Activated T-helper 1 cell treated with anti-CD3 and anti-CD28 coated beads, Interleukin-2, amount 50 U/mL, for 16 hours (primary cell): ENCODE results near the gene PTGDS.

Source experiments
- DNase-seq, 2 donors: peaks; one replicate each; pipeline ENCODE4 v3.0.0-alpha.2; 2020; ENCODE audit warnings: low read depth in 1 of 2, low spot score in 1 of 2

The PTGDS gene

DNA sequence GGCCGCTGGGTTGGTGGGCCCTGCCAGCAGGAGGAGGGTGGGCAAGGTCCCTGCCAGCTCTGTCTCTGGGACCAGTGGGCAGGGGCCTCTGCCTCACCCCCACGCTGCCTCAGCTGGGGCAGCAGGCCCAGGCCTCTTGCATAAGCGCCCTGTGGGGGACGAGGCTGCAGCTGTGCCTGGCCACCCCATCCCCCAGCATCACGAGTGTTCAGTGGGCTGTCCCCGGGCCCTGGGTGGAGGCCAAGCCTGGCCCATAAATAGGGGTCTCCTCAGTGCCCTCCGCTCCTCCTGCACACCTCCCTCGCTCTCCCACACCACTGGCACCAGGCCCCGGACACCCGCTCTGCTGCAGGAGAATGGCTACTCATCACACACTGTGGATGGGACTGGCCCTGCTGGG, at the start of gene PTGDS:
Gene PTGDS (plus strand): TSS at position 282 of the 400 bp plus-strand sequence. CDS start 75 bp downstream, at position 357.
- no peak for DNase-seq

DNA sequence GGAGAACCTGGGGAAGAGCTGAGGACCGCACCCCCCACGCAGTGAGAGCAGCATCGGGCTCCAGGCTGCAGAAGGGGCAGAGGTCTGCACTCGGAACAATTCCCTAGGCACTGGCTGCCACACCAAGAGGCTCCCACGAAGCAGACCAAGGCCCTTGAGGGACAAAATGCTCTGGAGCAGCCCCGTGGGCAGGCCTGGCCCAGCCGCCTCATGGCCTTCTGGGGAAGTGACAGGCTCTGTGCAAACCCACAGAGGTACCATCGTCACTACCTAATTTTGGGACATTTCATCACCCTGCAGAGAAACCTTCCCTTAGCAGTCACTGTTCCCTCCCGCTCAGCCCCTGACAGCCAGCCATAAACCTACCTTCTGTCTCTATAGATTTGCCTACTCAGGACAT, 48.7 kb upstream of the PTGDS start:
- DNase-seq, result no peak

DNA sequence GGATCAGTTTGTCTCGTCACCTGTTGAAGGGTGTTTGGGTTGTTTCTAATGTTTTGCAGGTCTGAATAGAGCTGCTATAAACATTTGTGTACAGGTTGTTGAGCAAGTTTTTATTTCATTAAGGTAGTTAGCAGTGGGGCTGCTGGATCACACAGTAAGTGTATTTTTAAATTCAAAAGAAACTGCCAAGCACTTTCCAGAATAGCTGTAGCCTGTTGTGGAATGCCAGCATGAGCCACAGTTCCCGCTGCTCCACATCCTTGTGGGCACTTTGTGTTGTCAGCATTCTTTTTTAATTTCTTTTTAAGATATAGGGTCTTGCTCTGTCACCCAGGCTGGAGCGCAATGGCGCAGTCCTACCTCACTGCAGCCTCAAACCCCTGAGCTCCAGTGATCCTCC, 47.3 kb upstream of the PTGDS start:
- no peak for DNase-seq

DNA sequence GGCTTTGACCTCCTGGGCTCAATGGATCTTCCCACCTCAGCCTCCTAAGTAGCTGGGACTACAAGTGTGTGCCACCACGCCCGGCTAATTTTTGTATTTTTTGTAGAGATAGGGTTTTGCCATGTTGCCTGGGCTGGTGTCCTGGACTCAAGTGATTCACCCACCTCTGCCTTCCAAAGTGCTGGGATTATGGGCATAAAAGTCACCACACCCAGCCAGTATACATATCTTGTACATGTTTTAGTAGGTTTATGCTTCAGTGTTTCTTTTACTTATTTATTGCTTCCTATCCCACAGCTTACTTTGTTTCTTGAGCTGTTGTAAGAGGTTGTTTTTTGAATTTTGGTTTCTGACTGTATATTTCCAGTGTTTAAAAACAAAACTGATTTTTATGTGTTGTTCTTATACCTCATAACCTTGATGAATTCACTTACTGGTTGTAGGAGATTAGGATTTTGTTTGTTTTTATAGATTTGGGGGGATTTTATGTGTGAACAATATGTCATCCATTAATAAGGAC, 45.6 kb upstream of the PTGDS start:
- no peak for DNase-seq

DNA sequence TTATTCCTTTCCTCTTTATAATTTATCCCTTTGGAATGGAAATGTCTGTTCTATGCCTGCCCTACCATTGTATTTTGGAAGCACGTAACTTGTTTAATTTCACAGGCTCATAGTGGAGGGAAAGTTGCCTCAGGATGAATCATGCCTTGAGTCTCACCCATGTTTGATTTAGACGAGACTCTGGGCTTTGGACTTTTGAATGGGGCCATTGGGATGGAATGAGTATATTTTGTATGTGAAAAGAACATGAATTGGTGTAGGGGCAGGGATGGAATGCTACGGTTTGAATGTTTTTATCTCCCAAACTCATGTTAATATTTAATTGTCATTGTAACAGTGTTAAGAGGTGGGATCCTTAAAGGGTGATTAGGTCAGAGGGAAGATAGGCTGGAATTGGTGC, 43.0 kb upstream of the PTGDS start:
- DNase-seq, result no peak

DNA sequence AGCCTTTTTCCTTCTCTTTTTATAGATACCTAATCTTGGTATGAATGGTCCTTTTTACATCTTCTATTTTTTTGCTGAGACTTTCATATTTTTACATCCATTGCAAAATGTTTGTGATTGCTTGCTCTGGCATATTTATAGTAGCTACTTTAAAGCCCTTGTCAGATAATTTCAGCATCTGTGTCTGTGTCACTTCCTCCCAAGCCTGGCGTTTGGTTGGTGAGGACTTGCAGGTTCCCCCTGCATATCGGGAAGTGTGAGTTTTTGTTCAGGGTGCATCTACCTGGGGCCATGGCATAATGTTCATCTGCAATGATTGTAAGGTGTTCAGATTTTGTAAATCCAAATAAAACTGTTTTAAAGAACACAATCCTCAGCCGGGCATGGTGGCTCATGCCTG, 41.7 kb upstream of the PTGDS start:
- no peak for DNase-seq

DNA sequence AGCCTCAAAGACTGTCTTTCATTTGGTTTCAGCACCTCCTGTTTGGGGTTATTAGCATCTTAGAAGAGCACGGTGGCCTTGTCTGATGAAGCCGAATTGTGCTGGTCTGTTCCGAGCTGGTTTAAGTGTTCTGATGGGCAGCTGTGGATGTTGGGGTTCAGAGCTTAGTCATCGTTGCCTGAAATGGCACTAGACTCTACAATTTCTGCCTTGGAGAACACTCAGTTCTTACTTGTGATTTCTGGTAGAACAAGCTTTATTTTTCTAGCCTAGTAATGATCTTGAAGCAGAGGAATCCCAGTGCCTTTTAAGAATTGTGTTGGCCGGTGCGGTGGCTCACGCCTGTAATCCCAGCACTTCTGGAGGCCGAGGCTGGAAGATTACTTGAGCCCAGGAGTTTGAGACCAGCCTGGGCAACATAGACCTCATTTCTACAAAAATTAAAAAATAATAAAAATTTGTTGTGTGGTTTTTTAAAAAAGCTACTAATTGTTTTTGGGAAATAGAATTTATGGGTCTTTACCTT, 40.6 kb upstream of the PTGDS start:
- DNase-seq, result no peak

DNA sequence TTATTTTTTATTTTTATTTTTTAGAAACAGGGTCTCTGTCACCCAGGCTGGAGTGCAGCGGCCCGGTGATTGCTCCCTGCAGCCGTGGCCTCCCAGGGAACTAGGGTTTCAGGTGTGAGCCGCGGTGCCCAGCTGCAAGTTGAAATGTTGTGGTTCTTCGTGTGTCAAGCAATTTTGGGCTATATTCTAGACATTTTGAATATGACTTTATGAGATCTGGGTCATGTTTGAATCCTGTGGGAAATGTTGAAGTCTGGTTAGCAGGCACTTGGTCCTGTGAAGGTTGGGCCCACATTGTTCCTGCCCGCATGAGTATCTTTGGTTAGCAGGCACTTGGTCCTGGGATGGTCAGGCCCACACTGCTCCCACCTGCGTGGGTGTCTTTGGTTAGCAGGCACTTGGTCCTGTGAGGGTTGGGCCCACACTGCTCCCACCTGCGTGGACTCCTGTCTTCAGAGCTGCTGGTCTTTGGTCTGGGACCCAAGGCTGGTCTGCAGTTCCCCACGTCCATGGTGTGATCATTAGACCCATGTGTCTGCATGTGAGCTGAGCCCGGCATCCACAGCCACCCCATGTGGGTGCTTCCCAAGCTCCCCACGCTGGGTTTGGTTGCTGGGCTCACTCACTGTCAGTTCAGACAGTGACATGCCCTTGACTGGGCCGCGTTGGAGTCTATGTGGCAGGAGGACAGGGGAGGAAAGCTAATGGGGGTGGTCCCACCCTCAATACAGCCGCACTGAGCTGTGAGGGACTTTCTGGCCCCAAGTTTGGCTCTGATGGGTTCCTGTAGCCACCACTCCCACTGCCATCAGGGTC, 39.9 kb upstream of the PTGDS start:
- no peak for DNase-seq

DNA sequence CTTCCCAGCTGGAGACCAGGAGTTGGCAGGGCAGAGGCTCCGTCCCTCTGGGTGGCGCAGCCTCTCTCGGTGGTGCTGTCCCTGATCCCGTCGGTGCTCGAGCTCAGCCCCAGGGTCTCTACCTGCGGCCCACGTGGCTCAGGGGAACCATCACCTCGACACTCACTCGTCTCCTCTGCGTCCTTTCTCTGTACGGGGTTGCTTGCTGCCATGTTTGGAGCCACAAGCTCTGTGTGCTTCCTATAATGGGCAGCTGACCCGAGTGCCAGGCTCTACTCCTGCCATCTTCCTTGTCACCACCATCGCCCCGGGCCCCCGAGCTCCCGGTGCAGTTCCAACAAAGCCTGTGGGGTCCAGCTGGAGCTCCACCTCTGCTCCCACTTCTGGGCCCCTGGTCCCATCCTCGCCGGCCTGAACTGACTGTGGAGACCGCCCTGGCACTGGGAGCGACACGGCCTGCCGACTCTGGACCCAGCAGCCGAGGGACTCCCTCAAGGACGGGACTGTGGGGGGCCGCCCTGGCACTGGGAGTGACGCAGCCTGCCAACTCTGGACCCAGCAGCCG, 37.8 kb upstream of the PTGDS start:
- no peak for DNase-seq

DNA sequence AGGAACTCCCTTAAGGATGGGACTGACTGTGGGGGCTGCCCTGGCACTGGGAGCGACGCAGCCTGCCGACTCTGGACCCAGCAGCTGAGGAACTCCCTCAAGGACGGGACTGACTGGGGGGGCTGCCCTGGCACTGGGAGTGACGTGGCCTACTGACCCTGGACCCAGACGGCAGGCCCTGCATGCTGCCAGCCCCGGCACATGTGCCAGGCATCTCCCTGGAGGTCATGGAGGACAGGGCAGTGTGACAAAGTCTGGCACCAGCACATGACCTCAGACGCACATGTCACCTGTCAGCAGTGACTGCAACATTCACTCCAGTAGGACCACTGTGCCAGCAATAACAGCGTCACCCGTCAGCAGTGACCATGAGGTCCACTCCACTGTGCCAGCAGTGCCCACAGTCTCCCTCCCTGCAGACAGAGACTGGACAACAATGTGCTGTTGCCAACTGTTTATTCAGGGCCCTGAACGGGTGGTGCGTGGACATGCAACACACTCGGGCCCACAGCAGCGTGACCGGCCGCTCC, 37.2 kb upstream of the PTGDS start:
- no peak for DNase-seq

DNA sequence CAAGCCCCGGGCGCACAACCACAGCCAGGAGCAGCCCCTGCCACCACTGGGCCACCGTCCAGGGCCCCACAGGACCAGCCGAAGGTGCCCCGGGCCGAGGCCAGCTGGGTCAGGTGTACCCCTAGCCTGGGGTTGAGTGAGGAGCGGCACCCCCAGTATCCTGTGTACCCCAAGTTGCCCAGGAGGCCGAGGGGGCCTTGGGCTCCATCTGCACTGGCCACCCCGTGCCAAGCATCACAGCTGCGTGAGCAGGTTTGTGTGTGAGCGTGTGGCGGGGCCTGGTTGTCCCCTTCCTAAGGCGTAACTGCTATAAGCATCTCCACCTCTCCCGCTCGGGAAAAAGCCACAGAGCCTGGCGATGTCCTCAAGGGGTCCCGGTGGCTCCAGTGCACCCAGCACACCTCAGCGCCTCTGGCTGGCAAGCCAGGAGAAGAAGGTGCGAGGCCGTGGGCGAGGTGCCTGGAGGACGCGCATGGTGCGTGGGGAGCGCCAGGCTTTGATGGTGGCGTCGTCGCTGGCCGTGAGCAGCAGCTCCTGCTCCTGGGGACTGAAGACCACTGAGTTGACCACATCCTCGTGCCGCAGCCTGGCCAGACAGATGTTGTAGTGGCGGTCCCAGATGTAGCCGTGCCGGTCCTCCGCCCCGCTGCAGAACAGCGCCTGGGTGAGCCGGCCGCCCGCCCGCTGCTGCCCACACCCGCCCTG, 36.6 kb upstream of the PTGDS start:
- DNase-seq, result no peak

DNA sequence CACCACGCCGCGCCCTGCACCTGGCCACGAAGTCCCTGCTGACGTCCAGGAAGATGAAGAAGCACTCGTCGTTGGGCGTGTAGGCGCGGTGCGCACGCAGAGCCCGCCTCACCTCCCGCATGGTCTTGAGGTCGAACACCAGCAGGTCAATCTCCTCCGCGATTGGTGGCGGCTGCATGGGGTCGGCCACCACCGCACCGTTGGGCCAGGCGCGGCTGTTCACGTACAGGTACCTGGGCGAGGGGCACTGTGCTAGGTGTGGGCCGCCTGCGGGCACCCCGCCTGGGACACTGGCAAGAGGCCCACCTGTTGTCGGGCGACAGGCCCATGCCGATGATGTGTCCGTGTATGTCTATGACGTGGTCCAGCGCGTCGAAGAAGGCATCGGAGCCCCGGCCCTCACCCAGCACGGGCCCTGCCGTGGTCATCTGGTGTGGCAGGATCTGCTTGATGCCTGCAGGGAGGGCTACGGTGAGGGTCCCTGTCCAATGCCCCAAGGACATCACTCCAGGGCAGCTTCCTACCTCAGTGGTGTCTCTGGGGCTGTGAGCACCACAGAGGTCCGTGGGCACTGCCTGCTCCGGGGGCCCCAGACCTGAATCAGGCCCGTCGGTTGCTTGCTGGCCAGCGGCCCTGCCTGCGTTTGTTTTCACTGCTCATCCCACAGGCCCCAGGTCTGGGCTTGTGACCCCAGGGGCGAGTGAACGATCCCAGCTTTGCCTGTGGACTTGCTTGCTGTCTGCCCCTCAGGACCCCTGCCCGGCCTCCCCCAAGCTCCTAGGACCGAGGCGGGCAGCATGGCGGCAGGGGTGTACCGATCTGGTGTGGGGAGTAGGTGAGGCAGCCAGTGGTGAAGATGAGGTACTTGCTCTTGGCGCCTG, 35.8 kb upstream of the PTGDS start:
- DNase-seq, result no peak

DNA sequence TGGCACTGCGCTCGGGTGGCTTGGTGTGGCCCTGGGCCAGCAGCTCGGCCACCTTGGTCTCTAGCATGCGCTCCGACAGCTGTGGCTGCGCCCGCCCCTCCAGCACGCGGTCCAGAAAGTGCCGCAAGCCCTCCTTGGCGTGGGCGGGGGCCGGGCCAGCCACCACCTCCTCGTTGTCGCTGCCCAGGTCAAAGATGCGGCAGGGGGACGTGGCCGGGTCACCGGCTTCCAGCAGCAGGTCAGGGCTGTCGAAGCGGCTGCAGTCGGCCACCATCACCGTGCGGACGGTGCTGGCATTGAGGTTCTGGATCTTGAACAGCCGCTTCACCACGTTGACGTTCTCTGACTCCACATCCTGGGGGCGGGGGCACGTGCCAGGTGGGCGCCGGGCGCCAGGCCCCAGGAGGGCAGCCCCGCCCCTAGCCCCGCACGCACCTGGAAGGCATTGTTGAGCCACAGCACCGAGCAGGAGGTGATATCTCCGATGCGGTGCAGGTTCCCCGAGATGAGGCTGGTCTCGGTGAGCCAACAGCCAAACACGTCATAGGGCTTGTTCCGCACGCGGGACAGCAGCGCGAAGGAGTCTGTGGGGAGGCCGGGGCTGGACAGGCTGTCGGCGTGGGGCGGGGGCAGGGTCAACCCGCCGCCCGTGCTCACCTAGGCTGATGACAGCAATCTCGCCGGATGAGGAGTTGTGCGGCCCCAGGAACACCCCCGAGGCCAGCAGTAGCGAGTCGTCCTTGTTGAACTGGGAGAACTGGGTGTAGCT, 35.0 kb upstream of the PTGDS start:
- DNase-seq, result no peak

DNA sequence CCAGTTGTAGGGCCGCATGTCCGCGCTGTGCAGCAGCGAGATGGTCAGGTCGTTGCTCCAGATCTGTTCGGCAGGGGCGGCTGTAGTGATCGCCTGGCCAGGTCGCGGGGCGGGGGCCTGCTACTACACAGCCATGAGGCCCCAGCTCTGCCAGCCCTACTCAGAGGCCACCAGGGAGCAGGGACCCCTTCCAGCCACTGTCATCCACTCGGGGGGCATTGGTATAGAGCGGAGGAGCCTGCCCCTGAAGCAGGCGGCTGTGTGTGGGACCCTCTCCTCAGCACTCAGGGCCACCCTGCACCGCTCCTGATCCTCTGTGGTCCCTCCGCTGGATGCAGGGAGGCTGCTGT, 34.4 kb upstream of the PTGDS start:
- no peak for DNase-seq

DNA sequence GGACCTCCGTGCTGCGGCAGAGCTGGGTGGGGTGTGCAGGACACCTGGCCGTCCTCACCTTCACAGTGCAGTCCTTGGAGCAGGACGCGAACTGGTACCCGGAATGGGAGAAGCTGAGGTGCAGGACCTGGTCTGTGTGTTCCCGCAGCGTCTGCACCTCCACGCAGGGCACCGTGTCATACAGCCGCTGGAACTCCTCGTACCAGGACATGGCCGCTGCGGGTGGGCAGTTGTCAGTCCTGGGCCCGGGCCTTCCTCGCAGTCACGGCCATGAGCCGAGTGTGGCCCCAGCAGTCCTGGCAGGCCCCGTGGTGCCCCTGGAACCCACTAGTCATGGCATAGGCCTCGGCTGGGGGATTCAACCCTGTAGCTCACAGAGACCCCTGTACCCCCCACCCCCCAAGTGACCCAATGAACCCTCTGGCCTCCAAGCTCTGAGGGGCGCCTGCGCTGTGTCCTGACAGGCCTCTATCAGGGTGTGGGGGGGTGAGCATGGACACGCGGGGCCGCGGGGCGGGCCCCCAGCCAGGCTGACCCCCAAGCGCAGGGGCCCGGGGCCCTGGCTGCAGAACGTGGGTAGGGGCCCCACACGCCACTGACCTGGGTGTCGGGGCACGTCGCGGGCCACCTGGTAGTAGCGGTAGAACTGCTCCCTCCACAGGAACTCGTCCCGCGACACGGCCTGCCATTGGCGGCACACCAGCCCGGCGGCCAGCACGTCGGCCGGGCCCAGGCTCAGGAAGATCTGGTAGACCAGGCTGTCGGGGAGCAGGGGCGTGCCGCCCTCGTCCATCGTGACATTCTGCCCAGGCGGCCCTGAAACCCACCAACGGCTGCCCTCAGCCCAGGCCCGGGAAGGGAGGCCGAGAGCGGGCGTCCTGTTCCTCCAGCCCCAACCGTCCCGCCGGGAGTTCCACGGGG, 33.8 kb upstream of the PTGDS start:
- no peak for DNase-seq

DNA sequence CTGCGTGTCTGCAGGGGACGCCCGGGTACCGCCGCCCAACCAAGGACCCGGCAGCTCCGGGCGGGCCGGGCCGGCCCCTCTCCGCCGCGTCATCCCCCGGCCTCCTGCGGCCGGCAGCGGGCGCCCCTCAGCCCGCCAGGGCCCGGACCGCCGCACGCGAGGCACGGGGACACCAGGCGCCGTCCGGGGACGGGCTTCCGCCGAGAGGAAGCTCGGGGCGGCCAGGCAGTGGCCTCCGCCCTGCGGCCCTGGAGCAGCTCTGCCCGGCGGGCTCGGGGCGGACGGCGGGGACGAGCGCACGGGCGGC, 33.1 kb upstream of the PTGDS start:
- DNase-seq, result no peak

DNA sequence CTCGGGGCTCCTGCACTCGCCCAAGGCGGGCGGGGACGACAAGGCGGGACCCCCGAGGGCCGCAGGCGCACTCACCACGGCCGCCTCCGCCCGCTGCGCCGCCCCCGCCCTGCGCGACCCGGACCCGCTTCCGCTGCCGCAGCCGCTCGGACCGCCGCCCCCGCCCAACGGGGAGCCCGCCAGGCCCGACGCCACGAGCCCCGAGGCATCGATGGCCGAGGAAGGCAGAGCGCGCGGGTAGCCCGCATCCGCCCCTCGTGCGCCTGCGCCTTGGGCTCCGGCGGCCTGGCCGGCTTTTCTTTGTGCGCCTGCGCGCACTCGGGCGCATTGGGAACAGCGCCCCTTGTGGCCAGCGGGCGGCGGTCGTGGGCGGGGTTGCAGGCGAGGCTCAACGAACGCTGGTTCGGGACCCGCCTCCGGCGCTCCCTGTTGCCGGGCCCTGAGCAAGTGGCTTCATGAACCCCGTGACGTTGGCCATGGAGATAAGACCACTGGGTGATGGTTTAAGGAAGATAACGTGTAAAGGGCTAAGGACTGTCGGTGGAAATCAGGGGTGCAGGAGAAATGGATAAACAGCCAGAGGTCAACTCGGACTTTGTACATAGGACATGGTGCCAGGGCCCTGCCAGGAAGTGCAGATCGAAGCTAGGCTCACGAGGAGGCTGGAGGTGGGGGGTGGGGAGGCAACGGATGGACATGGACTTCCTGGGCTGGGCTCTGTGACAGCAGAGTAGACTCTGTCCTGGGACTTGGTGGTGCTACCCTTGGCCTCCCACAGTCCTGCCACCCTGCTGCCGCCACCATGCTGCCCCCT, 32.6 kb upstream of the PTGDS start, which contains the start of the genes C8G and FBXW5:
Gene C8G (plus strand): TSS at position 725 of the 814 bp plus-strand sequence. CDS start 78 bp downstream, at position 803.
Gene FBXW5 (minus strand): TSS at position 220 of the 814 bp plus-strand sequence. CDS start 655 bp downstream, outside the sequence.
- peak; percentile 85 to 94 for DNase-seq
